Right lobe of liver (tissue), 6 donors: ENCODE measurements around the gene CYP27C1. TPM values are rescaled to one million over a fixed set of nuclear protein-coding genes. Genes with fewer than 3 reads are reported as not detected.

Experiments
- ATAC-seq, 4 donors: fragments of 200-7000 bp; cut with Tn5 transposase; one replicate each; pipeline ENCODE4 v1.9.1; 2020; ENCODE audit warnings: mild to moderate bottlenecking in 4 of 4, moderate library complexity in 4 of 4
- DNase-seq, 3 donors: peaks; one replicate each; pipeline ENCODE4 v3.0.0-alpha.2; 2020
- H3K27ac ChIP-seq, 3 donors: fragments of 200-600 bp; one replicate each; pipeline ENCODE4 v1.8.0; 2022
- H3K27me3 ChIP-seq, 2 donors: fragments of 200-600 bp; one replicate each; pipeline ENCODE4 v1.8.0; 2022
- H3K36me3 ChIP-seq, 4 donors: fragments of 200-600 bp; sonication (generic) in 1 of 4; one replicate each; pipeline versions ENCODE4 v1.5.1 to v1.8.0; 2017 to 2022; ENCODE audit warnings: control low read depth in 1 of 4
- H3K4me1 ChIP-seq, 4 donors: fragments of 200-600 bp; sonication (generic) in 1 of 4; one replicate each; pipeline versions ENCODE4 v1.5.1 to v1.8.0; 2017 to 2022; ENCODE audit warnings: control low read depth in 1 of 4
- H3K4me3 ChIP-seq, 3 donors: fragments of 200-600 bp; one replicate each; pipeline ENCODE4 v1.8.0; 2022
- H3K9me3 ChIP-seq, 4 donors: fragments of 200-600 bp; sonication (generic) in 1 of 4; one replicate each; pipeline versions ENCODE4 v1.5.1 to v1.8.0; 2017 to 2022; ENCODE audit warnings: control low read depth in 1 of 4
- POLR2A ChIP-seq: fragments of 450-650 bp; IDR thresholded peaks from one replicate; pipeline ENCODE4 v1.6.1; 2017; ENCODE audit warnings: antibody characterized with exemption, mild to moderate bottlenecking
- WGBS: methylation state at CpG from one replicate; pipeline ENCODE4 v1.1.6; 2018; ENCODE audit warnings: low coverage, low lambda C conversion rate; ENCODE audit not compliant: insufficient coverage; ENCODE audit errors: missing lambda C conversion rate; 5-methylcytosine and 5-hydroxymethylcytosine counted together
- intact Hi-C, 2 donors: fragments of 100-400 bp; cut with DNase I; formaldehyde crosslinking; loops; one replicate each; pipeline versions ENCODE4 v1.11.2 to v1.14.1; 2022
- total RNA-seq, 6 experiments: library from RNA; depleted of rRNA in 2 of 6; stranded (reverse); fragments of >200 nt in 2 of 6; fragmentation: NEBNext Ultra II Directional in 3 of 6; extraction: Animal tissue kit (Norgen Biotek cat#: 25700) in 3 of 6; gene quantifications; one replicate each; pipeline versions ENCODE4 v1.1.0 to v1.2.4, GENCODE V29; 2016 to 2023
- TF ChIP-seq, protein P1 (sequence below), 4 donors: fragments of 200-600 bp in 3 of 4; fragments of 450-650 bp in 1 of 4; IDR thresholded peaks; one replicate each; pipeline versions ENCODE4 v1.5.1 to v1.8.0; 2016 to 2022; ENCODE audit warnings: antibody characterized with exemption in 4 of 4, mild to moderate bottlenecking in 2 of 4
- donor health status: DM: no; HTN: yes; CAD: no.
- donor health status: DM: no; HTN: no; CAD: no.
- donor health status: DM: no; HTN: no; CAD: no.
- donor health status: DM: no; HTN: yes; CAD: no.
- donor health status: DM: no; HTN: yes; CAD: no.

CYP27C1 gene
- total RNA-seq, 6 experiments from 2014 or later, result 0.05 TPM; not detected in 5

- 79% methylated on average over 4 of the region's 14 CpGs for WGBS
- H3K36me3 ChIP-seq, result no peaks in the 10 kb centered on the region
- ATAC-seq (no peak), DNase-seq (no peak)
- no peak overlapping the region for H3K4me3 ChIP-seq
- TF ChIP-seq, protein P1, sequence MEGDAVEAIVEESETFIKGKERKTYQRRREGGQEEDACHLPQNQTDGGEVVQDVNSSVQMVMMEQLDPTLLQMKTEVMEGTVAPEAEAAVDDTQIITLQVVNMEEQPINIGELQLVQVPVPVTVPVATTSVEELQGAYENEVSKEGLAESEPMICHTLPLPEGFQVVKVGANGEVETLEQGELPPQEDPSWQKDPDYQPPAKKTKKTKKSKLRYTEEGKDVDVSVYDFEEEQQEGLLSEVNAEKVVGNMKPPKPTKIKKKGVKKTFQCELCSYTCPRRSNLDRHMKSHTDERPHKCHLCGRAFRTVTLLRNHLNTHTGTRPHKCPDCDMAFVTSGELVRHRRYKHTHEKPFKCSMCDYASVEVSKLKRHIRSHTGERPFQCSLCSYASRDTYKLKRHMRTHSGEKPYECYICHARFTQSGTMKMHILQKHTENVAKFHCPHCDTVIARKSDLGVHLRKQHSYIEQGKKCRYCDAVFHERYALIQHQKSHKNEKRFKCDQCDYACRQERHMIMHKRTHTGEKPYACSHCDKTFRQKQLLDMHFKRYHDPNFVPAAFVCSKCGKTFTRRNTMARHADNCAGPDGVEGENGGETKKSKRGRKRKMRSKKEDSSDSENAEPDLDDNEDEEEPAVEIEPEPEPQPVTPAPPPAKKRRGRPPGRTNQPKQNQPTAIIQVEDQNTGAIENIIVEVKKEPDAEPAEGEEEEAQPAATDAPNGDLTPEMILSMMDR (IDR thresholded peaks at IDR 0.05), result no peak
- no peak for TF ChIP-seq POLR2A
- intact Hi-C loops, result no loop called here
- H3K27me3 ChIP-seq, result no peaks in the 10 kb centered on the region
- no peaks in the 10 kb centered on the region for H3K9me3 ChIP-seq
- no peak overlapping the region for H3K27ac ChIP-seq
- peaks cover 0 to 11% (median 4%) of the 10 kb centered on the region in 4 donors for H3K4me1 ChIP-seq
Observed at GRCh38 chr2:127199223-127199622, 20.9 kb downstream of the CYP27C1 start.

- peak; percentile 75 to 82 (median 77) for DNase-seq
- no peaks in the 10 kb centered on the region for H3K27me3 ChIP-seq
- H3K36me3 ChIP-seq, result no peaks in the 10 kb centered on the region
- WGBS, result 24% methylated on average over 19 of the region's 19 CpGs
- H3K4me3 ChIP-seq, result peak overlapping the region in 1 of 3 donors; percentile 0
- ATAC-seq, result peak; percentile 62 to 87 (median 78)
- peaks cover 0 to 24% (median 9%) of the 10 kb centered on the region in 4 donors for H3K4me1 ChIP-seq
- H3K27ac ChIP-seq, result no peak overlapping the region
- no peak for TF ChIP-seq POLR2A
- TF ChIP-seq, protein P1 (IDR thresholded peaks at IDR 0.05), result peak; percentile 51 to 69 (median 64)
- intact Hi-C loops, result no loop called here
- H3K9me3 ChIP-seq, result no peaks in the 10 kb centered on the region
Observed at GRCh38 chr2:127197475-127198385, 22.4 kb downstream of the CYP27C1 start.

GRCh38 chr2:127196998-127197397 is 23.1 kb downstream of the CYP27C1 start:
- TF ChIP-seq, protein P1 (IDR thresholded peaks at IDR 0.05), result peak; percentile 60 to 74 (median 63)
- TF ChIP-seq POLR2A, result no peak
- peak overlapping the region in 1 of 3 donors; percentile 0 for H3K4me3 ChIP-seq
- H3K27me3 ChIP-seq, result no peaks in the 10 kb centered on the region
- H3K36me3 ChIP-seq, result no peaks in the 10 kb centered on the region
- DNase-seq, result no peak
- no peak overlapping the region for H3K27ac ChIP-seq
- H3K9me3 ChIP-seq, result no peaks in the 10 kb centered on the region
- 14% methylated on average over 4 of the region's 4 CpGs for WGBS
- intact Hi-C loops, result no loop called here
- peaks cover 0 to 24% (median 9%) of the 10 kb centered on the region in 4 donors for H3K4me1 ChIP-seq
- ATAC-seq, result peak in 3 of 4 donors; percentile 21 to 52 (median 31)

- intact Hi-C loops, result no loop called here
- Histone ChIP-seq H3K27me3 (no peaks in the 10 kb centered on the region), H3K4me1 (peaks cover 0 to 24% (median 9%) of the 10 kb centered on the region in 4 donors), H3K27ac (no peak overlapping the region), H3K4me3 (no peak overlapping the region), H3K36me3 (no peaks in the 10 kb centered on the region), H3K9me3 (no peaks in the 10 kb centered on the region)
- TF ChIP-seq, protein P1 (IDR thresholded peaks at IDR 0.05), result no peak
- TF ChIP-seq POLR2A, result no peak
- WGBS, result 94% methylated on average over 2 of the region's 2 CpGs
- DNase-seq (no peak), ATAC-seq (no peak)
Observed at GRCh38 chr2:127196549-127196948, 23.6 kb downstream of the CYP27C1 start.
